Chondrocyte (in vitro differentiated cells): ENCODE measurements around the gene CHST6. TPM values are rescaled to one million over a fixed set of nuclear protein-coding genes. Genes with fewer than 3 reads are reported as not detected.
A peak's percentile ranks its signal among the peaks of the same experiment; 100 is the strongest.
"Not testable (repeated sequence)": the region's sequence is repeated elsewhere in the genome, so short reads cannot be mapped to it uniquely, and the experiment has no call there.

Experiments used
- DNase-seq: peaks from one replicate; pipeline ENCODE4 v3.0.0; 2021; ENCODE audit warnings: mixed read lengths, low spot score
- H3K27ac Mint-ChIP-seq: one replicate; pipeline ENCODE4 v1.8.0; 2021; ENCODE audit warnings: mild to moderate bottlenecking, moderate library complexity, mixed read lengths; ENCODE audit not compliant: unreplicated experiment
- H3K27me3 Mint-ChIP-seq: 2 replicates; pipeline ENCODE4 v1.8.0; 2021; ENCODE audit warnings: low read depth, mixed read lengths
- H3K36me3 Mint-ChIP-seq: 2 replicates; pipeline ENCODE4 v1.8.0; 2021; ENCODE audit warnings: low read depth, mixed read lengths
- H3K4me1 Mint-ChIP-seq: 2 replicates; pipeline ENCODE4 v1.8.0; 2021; ENCODE audit warnings: low read depth, mild to moderate bottlenecking, mixed read lengths
- H3K4me3 Mint-ChIP-seq: one replicate; pipeline ENCODE4 v1.8.0; 2021; ENCODE audit warnings: mild to moderate bottlenecking, moderate library complexity, mixed read lengths; ENCODE audit not compliant: unreplicated experiment
- H3K9me3 Mint-ChIP-seq: 2 replicates; pipeline ENCODE4 v1.8.0; 2021; ENCODE audit warnings: low read depth, mixed read lengths
- CTCF ChIP-seq: fragments of 200-600 bp; sonication (generic); IDR thresholded peaks from 2 replicates; pipeline ENCODE4 v1.5.0; 2021; ENCODE audit warnings: antibody characterized with exemption, mild to moderate bottlenecking, moderate library complexity
- total RNA-seq: library from RNA; stranded (reverse); gene quantifications from 3 replicates; pipeline ENCODE4 v1.2.1, GENCODE V29; 2021

The CHST6 gene
- total RNA-seq, 1 donor from 2014 or later, result 7.1 TPM

DNA sequence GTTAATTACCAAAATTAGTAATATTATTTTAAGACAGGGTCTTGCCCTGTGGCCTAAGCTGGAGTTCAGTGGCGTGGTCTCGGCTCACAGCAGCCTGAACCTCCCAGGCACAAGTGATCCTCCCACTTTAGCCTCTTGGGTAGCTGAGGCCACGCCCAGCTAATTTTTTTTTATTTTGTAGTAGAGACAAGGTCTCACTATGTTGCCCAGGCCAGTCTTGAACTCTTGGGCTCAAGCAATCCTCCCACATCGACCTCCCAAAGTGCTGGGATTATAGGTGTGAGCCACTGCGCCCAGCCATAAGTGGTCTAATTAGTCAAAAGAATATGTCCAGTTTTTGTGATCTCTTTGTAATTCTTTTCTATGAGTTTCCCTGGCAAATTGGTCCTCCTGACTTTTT lies 49.9 kb downstream of the CHST6 start:
- TF ChIP-seq CTCF, result no peak
- H3K27ac Mint-ChIP-seq, result no peak overlapping the region
- H3K4me3 Mint-ChIP-seq, result no peak overlapping the region
- H3K4me1 Mint-ChIP-seq, result peaks cover 5% of the 10 kb centered on the region
- peaks cover 1% of the 10 kb centered on the region for H3K36me3 Mint-ChIP-seq
- DNase-seq, result no peak
- no peaks in the 10 kb centered on the region for H3K9me3 Mint-ChIP-seq
- no peaks in the 10 kb centered on the region for H3K27me3 Mint-ChIP-seq

GRCh38 chr16:75443298-75443697 lies 51.9 kb downstream of the CHST6 start:
- Mint-ChIP-seq H3K27ac (no peak overlapping the region), H3K36me3 (peaks cover 1% of the 10 kb centered on the region), H3K9me3 (no peaks in the 10 kb centered on the region), H3K4me3 (no peak overlapping the region), H3K4me1 (peaks cover 5% of the 10 kb centered on the region), H3K27me3 (no peaks in the 10 kb centered on the region)
- no peak for TF ChIP-seq CTCF
- no peak for DNase-seq

- DNase-seq, result no peak
- Mint-ChIP-seq H3K27me3 (no peaks in the 10 kb centered on the region), H3K4me1 (peaks cover 39% of the 10 kb centered on the region), H3K36me3 (peaks cover 1% of the 10 kb centered on the region), H3K4me3 (peak overlapping the region; percentile 79), H3K27ac (peak overlapping the region; percentile 98), H3K9me3 (no peaks in the 10 kb centered on the region)
- no peak for TF ChIP-seq CTCF
Observed at GRCh38 chr16:75433732-75434413, 61.4 kb downstream of the CHST6 start.

DNA sequence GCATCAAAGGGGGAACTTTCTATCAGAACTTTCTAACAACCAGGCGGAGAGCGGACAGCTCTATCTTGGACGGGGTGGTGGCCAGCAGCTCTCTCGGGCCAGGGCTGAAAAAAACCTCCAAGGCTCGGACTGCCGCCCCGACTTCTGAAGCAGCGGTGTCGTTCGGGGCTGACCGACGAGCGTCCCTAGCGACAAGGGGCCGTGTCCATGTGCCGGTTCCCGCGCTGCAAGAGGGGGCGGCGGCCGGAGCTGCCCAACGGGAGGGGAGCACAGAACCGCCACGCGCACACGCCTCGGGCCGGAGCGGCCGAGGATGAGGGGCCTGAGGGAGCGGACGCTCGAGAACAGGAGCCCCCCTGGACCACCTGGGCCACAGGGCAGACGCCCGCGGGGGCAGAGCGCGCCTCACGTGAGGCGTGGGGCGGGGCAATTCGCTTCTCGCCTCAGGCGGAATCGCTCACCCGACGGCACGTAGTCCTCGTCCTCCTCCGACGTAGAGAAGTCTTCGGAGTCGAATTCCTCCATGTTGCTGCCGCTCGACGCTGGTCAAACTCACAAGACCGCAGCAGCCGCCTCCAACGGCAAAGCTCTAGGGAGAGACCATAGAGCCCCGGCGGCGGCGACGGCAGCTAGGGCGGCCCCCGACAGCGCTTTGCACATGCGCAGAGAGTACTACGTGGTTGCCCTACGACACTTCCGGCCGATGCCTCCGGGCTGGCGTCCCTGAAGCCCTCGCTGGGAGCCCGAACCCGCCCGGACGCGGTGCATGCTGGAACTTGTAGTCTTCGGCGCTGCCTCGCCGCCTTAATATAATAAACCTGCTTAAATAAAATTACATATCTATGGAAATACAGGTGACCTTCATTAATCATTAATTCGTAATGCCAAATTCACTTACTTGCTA lies 62.2 kb downstream of the CHST6 start, which contains the start of gene CFDP1:
Gene CFDP1 (minus strand): TSS at position 676 of the 904 bp plus-strand sequence. CDS start 151 bp downstream, at position 525.
- H3K27me3 Mint-ChIP-seq, result no peaks in the 10 kb centered on the region
- DNase-seq, result peak; percentile 98
- H3K4me1 Mint-ChIP-seq, result peaks cover 41% of the 10 kb centered on the region
- H3K4me3 Mint-ChIP-seq, result peak within 1 kb of the TSS; percentile 79
- H3K27ac Mint-ChIP-seq, result peak within 1 kb of the TSS; percentile 98
- peak; percentile 21 for TF ChIP-seq CTCF
- H3K9me3 Mint-ChIP-seq, result no peaks in the 10 kb centered on the region
- H3K36me3 Mint-ChIP-seq, result peaks cover 1% of the 10 kb centered on the region

DNA sequence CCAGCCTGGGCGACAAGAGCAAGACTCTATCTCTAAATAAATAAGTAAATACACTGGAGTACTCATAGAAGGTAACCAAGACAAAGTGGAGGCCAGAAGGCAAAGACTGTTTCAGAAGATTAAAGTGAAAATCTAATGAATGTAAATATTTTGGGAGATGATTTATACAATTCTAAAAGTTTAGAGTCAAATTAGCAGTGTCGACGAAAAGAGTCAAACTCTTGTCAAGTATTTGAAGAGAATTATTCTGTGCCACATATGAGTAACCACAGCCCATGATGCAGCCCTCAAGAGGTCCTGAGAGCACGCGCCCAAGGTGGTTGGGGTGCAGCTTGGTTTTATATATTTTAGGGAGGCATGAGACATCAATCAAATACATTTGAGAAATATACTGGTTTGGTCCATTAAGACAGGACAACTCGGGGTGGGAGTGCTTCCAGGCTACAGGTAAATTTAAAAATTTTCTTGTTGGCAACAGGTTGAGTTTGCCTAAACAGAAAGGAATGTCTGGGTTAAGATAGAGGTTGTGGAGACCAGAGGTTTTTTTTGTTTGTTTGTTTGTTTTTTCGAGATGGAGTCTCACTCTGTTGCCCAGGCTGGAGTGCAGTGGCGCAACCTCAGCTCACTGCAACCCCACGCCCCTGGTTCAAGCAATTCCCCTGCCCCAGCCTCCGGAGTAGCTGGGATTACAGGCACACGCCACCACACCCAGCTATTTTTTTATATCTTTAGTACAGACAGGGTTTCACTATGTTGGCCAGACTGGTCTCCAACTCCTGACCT lies 65.4 kb downstream of the CHST6 start:
- Mint-ChIP-seq H3K4me3 (no peak overlapping the region), H3K27ac (no peak overlapping the region), H3K27me3 (no peaks in the 10 kb centered on the region), H3K4me1 (peaks cover 51% of the 10 kb centered on the region), H3K9me3 (no peaks in the 10 kb centered on the region), H3K36me3 (peaks cover 1% of the 10 kb centered on the region)
- no peak for DNase-seq
- TF ChIP-seq CTCF, result no peak

- not testable (repeated sequence) for H3K27me3 Mint-ChIP-seq
Observed at GRCh38 chr16:75426524-75426923, 68.7 kb downstream of the CHST6 start.

GRCh38 chr16:75424105-75424762 lies 71.0 kb downstream of the CHST6 start:
- not testable (repeated sequence) for H3K9me3 Mint-ChIP-seq, H3K36me3 Mint-ChIP-seq, DNase-seq, H3K4me3 Mint-ChIP-seq, H3K27me3 Mint-ChIP-seq
- peak overlapping the region; percentile 45 for H3K27ac Mint-ChIP-seq
- H3K4me1 Mint-ChIP-seq, result peaks cover 45% of the 10 kb centered on the region

More at GRCh38 chr16:75426524-75426923, 68.7 kb downstream of the CHST6 start:
- not testable (repeated sequence) for H3K4me3 Mint-ChIP-seq, H3K9me3 Mint-ChIP-seq, H3K36me3 Mint-ChIP-seq, DNase-seq
- H3K4me1 Mint-ChIP-seq, result peaks cover 45% of the 10 kb centered on the region
- peak overlapping the region; percentile 66 for H3K27ac Mint-ChIP-seq
